ENCODE data around the gene GCGR.

GCGR gene

GRCh38 chr17:81803728-81804558 lies at the start of gene GCGR:
Gene GCGR (plus strand): TSS chr17:81804150. CDS start chr17:81809019, 4,869 bp downstream.
- no peak for DNase-seq (ENCODE audit: low read depth in 4 of 4, low spot score in 1 of 4)

GRCh38 chr17:81792675-81793615 lies 11.0 kb upstream of the GCGR start:
- no peak for DNase-seq (ENCODE audit: low read depth in 4 of 4, low spot score in 1 of 4)

- no peak for DNase-seq (ENCODE audit: low read depth in 4 of 4, low spot score in 1 of 4)
These were observed 9.9 kb upstream of the GCGR start for GRCh38 chr17:81794074-81794476.

GRCh38 chr17:81794509-81794908 lies 9.4 kb upstream of the GCGR start:
- DNase-seq (ENCODE audit: low read depth in 4 of 4, low spot score in 1 of 4), result no peak

GRCh38 chr17:81801327-81801726 lies 2.6 kb upstream of the GCGR start:
- DNase-seq (ENCODE audit: low read depth in 4 of 4, low spot score in 1 of 4), result no peak

GRCh38 chr17:81802048-81802758 lies 1.7 kb upstream of the GCGR start:
- no peak for DNase-seq (ENCODE audit: low read depth in 4 of 4, low spot score in 1 of 4)

- no peak for DNase-seq (ENCODE audit: low read depth in 4 of 4, low spot score in 1 of 4)
These were observed 900 bp upstream of the GCGR start for GRCh38 chr17:81802856-81803643.

- DNase-seq (ENCODE audit: low read depth in 4 of 4, low spot score in 1 of 4), result no peak
These were observed 829 bp downstream of the GCGR start for GRCh38 chr17:81804559-81805399.

- DNase-seq (ENCODE audit: low read depth in 4 of 4, low spot score in 1 of 4), result no peak
These were observed 1.9 kb downstream of the GCGR start for GRCh38 chr17:81805707-81806460.

GRCh38 chr17:81806461-81807209 lies 2.7 kb downstream of the GCGR start:
- DNase-seq (ENCODE audit: low read depth in 4 of 4, low spot score in 1 of 4), result no peak

GRCh38 chr17:81807210-81807719 lies 3.3 kb downstream of the GCGR start:
- no peak for DNase-seq (ENCODE audit: low read depth in 4 of 4, low spot score in 1 of 4)

GRCh38 chr17:81807839-81808238 lies 3.9 kb downstream of the GCGR start:
- no peak for DNase-seq (ENCODE audit: low read depth in 4 of 4, low spot score in 1 of 4)

- no peak for DNase-seq (ENCODE audit: low read depth in 4 of 4, low spot score in 1 of 4)
These were observed 5.0 kb downstream of the GCGR start for GRCh38 chr17:81808778-81809555.

- no peak for DNase-seq (ENCODE audit: low read depth in 4 of 4, low spot score in 1 of 4)
These were observed 5.6 kb downstream of the GCGR start for GRCh38 chr17:81809556-81809998.

GRCh38 chr17:81810476-81810875 lies 6.5 kb downstream of the GCGR start:
- no peak for DNase-seq (ENCODE audit: low read depth in 4 of 4, low spot score in 1 of 4)

GRCh38 chr17:81810892-81811704 lies 7.1 kb downstream of the GCGR start:
- DNase-seq (ENCODE audit: low read depth in 4 of 4, low spot score in 1 of 4), result no peak
